ENCODE measurements around the gene PTGES3L. TPM values are rescaled to one million over a fixed set of nuclear protein-coding genes. Genes with fewer than 3 reads are reported as not detected.

Gene PTGES3L
- polyA plus RNA-seq, 1 donor (not counting 4 experiments of a cell fraction or from before 2014, with no cell fraction given), result 0.37 TPM

- dilution Hi-C loops (cut with MboI; ENCODE audit: extremely low pct_ligation_motif_present, low sequenced_read_pairs), result no loop called here
- no peak for FAIRE-seq
- H3K27ac ChIP-seq (ENCODE audit: control insufficient read depth, insufficient read depth, low read length), result no peak overlapping the region
- no peak overlapping the region for H3K4me2 ChIP-seq (ENCODE audit: control insufficient read depth, extremely low read depth, insufficient read depth, low read depth, low read length)
- no peak overlapping the region for H3K4me3 ChIP-seq (ENCODE audit: control insufficient read depth in 2 of 3, extremely low read depth in 1 of 3, insufficient read depth in 2 of 3, low read depth in 1 of 3, low read length in 3 of 3)
- no peaks in the 10 kb centered on the region for H3K9me1 ChIP-seq (ENCODE audit: control insufficient read depth, extremely low read depth, insufficient read depth, low read length)
- H4K20me1 ChIP-seq (ENCODE audit: control insufficient read depth, extremely low read depth, insufficient read depth, low read length), result no peaks in the 10 kb centered on the region
- H3K27me3 ChIP-seq (ENCODE audit: control insufficient read depth, extremely low read depth, insufficient read depth, low read length), result no peaks in the 10 kb centered on the region
- no peaks in the 10 kb centered on the region for H3K9me3 ChIP-seq (ENCODE audit: control insufficient read depth, low read depth, low read length)
- peaks cover 7% of the 10 kb centered on the region for H3K4me1 ChIP-seq (ENCODE audit: control insufficient read depth, extremely low read depth, insufficient read depth, low read length)
- TF ChIP-seq EZH2 (IDR thresholded peaks at IDR 0.05; ENCODE audit: low read length), result no peak
- no peak for TF ChIP-seq CTCF (optimal IDR thresholded peaks at IDR 0.05 in 1 of 3, IDR thresholded peaks at IDR 0.05 in 1 of 3, conservative IDR thresholded peaks at IDR 0.05 in 1 of 3; ENCODE audit: extremely low read depth in 1 of 3, insufficient read depth in 2 of 3, low read length in 3 of 3)
- H3K36me3 ChIP-seq (ENCODE audit: control insufficient read depth in 2 of 2, extremely low read depth in 1 of 2, insufficient read depth in 2 of 2, low read length in 2 of 2), result peaks cover 19 to 33% of the 10 kb centered on the region in 2 experiments
- no peak overlapping the region for H3K9ac ChIP-seq (ENCODE audit: control insufficient read depth, extremely low read depth, insufficient read depth, low read length)
- no peak for DNase-seq (ENCODE audit: low read depth, low spot score)
- H3K79me2 ChIP-seq (ENCODE audit: control insufficient read depth, insufficient read depth, low read length), result peaks cover 11% of the 10 kb centered on the region
- H2AFZ ChIP-seq (ENCODE audit: control insufficient read depth, low read length), result no peak overlapping the region
Observed at GRCh38 chr17:43015579-43015978, 35.7 kb upstream of the PTGES3L start.

GRCh38 chr17:43014649-43015542 lies 35.0 kb upstream of the PTGES3L start:
- H3K9me1 ChIP-seq (ENCODE audit: control insufficient read depth, extremely low read depth, insufficient read depth, low read length), result no peaks in the 10 kb centered on the region
- no peak overlapping the region for H3K4me3 ChIP-seq (ENCODE audit: control insufficient read depth in 2 of 3, extremely low read depth in 1 of 3, insufficient read depth in 2 of 3, low read depth in 1 of 3, low read length in 3 of 3)
- no peak overlapping the region for H2AFZ ChIP-seq (ENCODE audit: control insufficient read depth, low read length)
- peaks cover 4% of the 10 kb centered on the region for H3K4me1 ChIP-seq (ENCODE audit: control insufficient read depth, extremely low read depth, insufficient read depth, low read length)
- no peak overlapping the region for H3K27ac ChIP-seq (ENCODE audit: control insufficient read depth, insufficient read depth, low read length)
- no peaks in the 10 kb centered on the region for H3K9me3 ChIP-seq (ENCODE audit: control insufficient read depth, low read depth, low read length)
- no peak overlapping the region for H3K9ac ChIP-seq (ENCODE audit: control insufficient read depth, extremely low read depth, insufficient read depth, low read length)
- DNase-seq (ENCODE audit: low read depth, low spot score) (no peak), FAIRE-seq (peak; percentile 29)
- H4K20me1 ChIP-seq (ENCODE audit: control insufficient read depth, extremely low read depth, insufficient read depth, low read length), result no peaks in the 10 kb centered on the region
- TF ChIP-seq CTCF (optimal IDR thresholded peaks at IDR 0.05 in 1 of 3, IDR thresholded peaks at IDR 0.05 in 1 of 3, conservative IDR thresholded peaks at IDR 0.05 in 1 of 3; ENCODE audit: extremely low read depth in 1 of 3, insufficient read depth in 2 of 3, low read length in 3 of 3), result no peak
- TF ChIP-seq EZH2 (IDR thresholded peaks at IDR 0.05; ENCODE audit: low read length), result no peak
- H3K79me2 ChIP-seq (ENCODE audit: control insufficient read depth, insufficient read depth, low read length), result peaks cover 8% of the 10 kb centered on the region
- H3K4me2 ChIP-seq (ENCODE audit: control insufficient read depth, extremely low read depth, insufficient read depth, low read depth, low read length), result no peak overlapping the region
- H3K27me3 ChIP-seq (ENCODE audit: control insufficient read depth, extremely low read depth, insufficient read depth, low read length), result no peaks in the 10 kb centered on the region
- H3K36me3 ChIP-seq (ENCODE audit: control insufficient read depth in 2 of 2, extremely low read depth in 1 of 2, insufficient read depth in 2 of 2, low read length in 2 of 2), result peaks cover 19 to 31% of the 10 kb centered on the region in 2 experiments
- dilution Hi-C loops (cut with MboI; ENCODE audit: extremely low pct_ligation_motif_present, low sequenced_read_pairs), result no loop called here
